Stimulated activated CD4-positive, alpha-beta T cell treated with anti-CD3 and anti-CD28 coated beads, Interleukin-1b, Interleukin-23, amount 100 ng/mL, for 48 hours (primary cell): ENCODE measurements around the gene BCR.

ENCODE experiments used
- DNase-seq: peaks from one replicate; pipeline ENCODE4 v3.0.0-alpha.2; 2020

The BCR gene

GRCh38 chr22:23151827-23152226 is 28.5 kb upstream of the BCR start:
- DNase-seq, result no peak

DNA sequence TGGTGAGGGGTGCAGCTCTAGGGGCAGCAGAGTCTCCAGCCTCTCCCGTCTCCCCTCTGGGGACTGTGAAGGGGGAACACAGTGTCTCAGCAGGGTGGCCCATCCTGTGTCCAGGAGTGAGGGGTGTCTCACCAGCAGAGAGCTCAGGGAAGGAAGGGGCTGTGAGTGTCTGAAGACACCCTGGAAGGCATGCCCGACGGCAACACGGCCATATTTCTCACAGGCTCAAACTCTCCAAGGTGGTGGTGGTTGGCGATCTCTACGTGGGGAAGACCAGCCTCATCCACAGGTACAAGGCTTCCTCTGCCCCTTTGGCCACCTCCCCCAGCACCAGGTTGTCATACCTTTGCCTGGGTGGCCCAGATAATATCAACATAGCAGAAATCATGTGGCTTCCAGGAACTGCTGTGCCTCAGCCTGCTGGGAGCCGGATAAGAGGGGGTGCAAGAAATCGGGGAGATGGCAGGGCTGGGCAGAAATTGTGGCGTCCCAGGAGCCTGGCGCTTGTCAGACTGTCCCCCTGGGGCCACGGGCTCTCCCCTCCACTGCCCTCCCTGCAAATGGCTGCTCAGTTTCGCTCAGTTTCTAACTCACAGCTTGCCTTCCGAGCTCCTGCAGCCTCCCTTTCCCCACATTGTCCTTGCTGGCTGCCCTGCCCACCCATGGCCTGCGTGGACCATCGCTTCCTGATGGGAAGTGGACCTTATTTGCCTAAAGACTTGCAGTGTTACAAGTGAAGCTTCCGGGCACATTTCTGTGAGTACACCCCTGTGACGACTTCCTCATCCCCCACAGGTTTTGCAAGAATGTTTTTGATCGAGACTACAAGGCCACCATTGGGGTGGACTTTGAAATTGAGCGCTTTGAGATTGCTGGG is 27.8 kb upstream of the BCR start:
- DNase-seq, result no peak

- no peak for DNase-seq
Observed at GRCh38 chr22:23153994-23154393, 26.3 kb upstream of the BCR start.

GRCh38 chr22:23154461-23154860 is 25.8 kb upstream of the BCR start:
- DNase-seq, result no peak

DNA sequence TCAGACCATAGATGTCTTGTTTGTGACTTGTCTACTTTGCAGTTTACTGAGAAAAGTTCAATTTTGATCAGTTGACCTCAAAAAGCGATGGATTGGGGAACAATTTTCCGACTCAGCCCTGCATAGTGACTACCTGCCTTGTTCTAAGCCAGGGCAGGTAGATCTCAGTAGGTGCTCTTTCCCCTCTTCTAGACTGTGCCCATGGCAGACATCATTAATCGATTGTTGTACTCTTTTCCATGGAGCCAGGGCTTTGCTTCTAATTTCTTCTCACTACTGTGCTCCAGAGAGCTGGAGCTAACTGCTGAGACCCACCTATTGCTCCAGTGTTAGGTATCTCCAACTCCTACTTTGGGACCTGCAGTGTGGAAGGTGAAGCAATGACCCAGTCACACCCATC is 25.2 kb upstream of the BCR start:
- DNase-seq, result no peak

DNA sequence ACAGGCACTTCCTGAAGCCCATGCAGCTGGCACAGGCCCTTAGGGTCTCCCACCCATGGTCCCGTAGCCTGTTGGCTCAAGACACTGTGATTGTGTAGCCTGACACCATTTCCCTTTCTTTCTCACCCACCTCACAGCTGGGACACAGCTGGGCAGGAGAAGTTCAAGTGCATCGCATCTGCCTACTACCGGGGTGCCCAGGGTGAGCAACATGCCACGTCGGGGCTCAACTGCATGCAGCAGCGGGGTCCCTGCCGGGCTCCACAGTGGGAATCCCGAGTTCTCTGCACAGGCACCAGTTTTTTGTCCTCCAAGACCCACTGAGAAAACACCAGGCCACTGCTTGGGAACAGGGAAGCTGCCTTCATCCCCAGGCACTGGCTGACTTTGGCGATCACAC is 24.5 kb upstream of the BCR start:
- no peak for DNase-seq

GRCh38 chr22:23156286-23156685 is 24.0 kb upstream of the BCR start:
- no peak for DNase-seq

DNA sequence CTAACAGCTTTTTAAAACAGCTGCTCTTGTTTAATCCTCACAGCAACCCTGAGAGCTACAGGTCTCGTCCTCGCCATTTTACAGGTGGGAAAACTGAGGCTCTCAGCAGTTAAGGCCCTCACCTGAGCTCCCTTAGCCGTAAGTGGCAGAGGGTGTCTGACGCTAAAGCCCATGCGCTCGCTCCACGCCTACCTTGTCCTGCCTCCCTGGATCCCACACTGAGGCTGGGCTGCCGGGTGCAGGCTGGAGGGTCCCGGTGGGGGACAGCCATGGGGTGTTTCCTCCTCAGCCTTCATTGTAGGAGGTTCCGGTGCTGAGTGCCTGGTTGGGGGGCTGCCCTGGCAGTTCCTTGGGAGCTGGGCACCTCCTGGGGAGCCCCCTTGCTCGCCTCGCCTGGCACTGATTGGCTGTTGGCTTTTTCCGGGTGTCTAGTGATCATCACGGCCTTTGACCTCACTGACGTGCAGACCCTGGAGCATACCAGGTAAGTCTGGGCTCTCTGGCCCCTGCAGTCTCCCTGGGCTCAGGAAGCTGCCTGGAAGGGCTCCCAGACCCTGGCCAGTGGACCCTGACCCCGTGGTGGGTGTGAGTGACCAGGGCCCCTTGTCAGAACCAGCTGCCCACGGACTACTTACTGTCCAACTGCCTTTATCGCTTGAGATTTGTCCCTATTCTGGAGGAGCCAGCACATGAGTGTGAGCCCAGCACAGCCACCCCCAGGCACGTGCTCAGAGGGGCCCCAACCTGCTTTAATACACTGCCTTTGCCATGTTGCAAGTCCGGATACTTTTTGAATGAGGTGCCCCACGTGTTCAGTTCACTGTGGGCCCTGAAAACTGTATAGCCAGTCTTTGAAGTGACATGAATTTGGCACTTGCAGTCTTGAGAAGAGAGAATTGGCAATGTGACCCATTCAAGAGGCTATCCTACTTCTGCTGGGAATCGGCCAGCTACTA is 22.5 kb upstream of the BCR start:
- no peak for DNase-seq

DNA sequence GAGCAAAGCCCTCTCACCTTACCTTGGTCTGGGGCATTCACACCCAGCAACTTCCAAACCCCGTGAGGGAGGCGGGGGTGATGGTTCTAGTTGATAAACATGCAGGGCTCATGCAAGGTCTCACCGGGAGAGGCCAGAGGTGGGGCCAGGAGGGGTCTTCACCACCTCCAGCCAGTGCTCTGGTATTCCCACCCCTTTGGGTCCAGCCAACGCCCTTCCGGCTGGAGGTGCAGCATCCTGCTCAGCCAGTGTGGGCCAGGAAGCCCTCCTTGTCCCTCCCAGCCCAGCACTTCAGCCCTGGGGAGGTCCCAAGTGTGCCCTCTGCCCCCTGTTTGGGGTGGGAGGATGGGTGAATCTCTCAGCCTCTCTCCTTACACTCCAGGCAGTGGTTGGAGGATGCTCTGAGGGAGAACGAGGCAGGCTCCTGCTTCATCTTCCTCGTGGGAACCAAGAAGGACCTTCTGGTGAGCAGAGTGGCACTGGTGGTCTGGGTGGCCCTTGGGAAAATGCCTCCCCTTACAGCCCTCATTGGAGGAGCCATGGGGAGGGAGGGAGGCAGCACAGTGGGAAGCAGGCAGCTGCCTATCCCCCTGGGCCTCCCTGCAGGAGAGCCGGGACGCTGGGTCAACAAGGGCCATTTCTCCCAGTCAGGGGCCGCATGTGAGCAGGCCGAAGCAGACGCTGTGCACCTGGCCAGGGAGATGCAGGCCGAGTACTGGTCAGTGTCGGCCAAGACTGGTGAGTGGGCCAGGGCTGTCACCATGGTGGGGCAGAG is 21.6 kb upstream of the BCR start:
- DNase-seq, result no peak

GRCh38 chr22:23159291-23159630 is 21.0 kb upstream of the BCR start:
- no peak for DNase-seq

DNA sequence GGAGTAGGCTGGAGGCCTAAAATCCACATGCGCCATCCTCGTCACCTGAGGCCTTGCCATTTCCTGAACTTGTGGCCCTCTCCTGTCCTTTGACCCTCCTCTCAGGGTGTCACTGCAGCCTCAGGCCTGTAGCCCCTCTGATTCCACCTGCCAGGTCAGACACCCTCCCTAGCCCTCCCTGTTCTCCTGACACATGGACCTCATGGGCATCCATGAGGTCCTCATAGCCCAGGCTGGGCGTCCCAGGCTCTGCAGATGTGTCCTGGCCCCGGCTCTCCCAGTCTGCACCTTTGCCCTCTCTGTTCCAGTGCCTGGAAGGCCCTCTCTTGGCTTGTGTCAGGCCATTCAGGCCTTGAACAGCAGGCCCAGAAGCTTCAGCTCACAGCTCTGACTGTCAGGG is 19.3 kb upstream of the BCR start:
- DNase-seq, result no peak

DNA sequence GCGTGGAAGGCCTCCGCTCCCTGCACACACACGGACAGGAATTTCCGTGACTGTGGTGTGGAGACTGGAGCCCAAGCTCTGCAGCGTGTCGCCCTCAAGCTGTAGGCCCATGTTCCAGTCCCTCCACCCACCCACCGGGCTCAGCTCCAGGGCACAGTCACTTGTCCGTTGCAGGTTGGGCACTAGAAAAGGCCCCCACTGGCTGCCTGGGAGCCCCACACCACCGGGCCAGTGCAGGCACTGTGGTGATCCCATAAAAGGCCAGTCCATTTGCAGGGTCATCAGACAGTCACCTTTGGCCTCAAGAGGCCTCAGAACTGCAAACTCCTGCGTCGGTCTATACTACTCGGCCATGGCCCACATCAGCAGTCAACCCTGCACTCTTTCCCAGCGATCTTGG is 18.7 kb upstream of the BCR start:
- DNase-seq, result no peak

GRCh38 chr22:23163665-23164064 is 16.6 kb upstream of the BCR start:
- no peak for DNase-seq

- DNase-seq, result no peak
Observed at GRCh38 chr22:23164091-23164490, 16.2 kb upstream of the BCR start.

DNA sequence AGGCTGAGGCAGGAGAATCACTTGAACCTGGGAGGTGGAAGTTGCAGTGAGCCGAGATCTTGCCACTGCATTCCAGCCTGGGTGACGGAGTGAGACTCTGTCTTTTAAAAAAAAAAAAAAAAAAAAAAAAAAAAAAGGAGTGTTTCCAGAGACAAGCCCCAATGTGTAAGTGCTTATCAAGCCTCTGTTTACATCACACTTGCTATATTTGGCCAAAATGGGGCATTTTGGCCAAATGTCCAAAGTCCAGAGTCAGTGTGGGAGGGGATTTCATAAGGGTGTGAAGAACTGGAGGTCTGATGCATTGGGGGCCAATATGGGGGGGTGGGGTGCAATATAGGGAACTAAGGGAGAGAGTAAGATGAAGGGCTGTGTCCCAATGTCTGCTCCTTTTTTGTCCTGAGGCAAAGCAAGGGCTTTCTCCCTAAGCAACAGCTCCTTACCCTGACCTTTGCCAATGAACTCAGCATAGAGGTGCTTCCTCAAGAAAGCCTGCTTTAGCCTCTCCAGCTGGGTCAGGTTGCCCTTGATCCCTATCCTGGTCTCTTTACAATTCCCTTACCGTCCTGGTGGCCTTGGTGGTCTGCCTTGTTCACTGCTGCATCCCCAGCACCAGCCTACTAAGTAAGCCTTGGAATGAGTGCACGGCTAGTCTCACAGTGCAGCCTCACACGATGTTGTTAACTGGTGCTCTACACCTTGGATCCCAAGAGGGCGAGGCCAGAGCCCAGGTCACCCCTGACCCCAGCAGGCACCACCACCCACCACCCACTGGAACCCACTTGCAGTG is 14.1 kb upstream of the BCR start:
- DNase-seq, result no peak

DNA sequence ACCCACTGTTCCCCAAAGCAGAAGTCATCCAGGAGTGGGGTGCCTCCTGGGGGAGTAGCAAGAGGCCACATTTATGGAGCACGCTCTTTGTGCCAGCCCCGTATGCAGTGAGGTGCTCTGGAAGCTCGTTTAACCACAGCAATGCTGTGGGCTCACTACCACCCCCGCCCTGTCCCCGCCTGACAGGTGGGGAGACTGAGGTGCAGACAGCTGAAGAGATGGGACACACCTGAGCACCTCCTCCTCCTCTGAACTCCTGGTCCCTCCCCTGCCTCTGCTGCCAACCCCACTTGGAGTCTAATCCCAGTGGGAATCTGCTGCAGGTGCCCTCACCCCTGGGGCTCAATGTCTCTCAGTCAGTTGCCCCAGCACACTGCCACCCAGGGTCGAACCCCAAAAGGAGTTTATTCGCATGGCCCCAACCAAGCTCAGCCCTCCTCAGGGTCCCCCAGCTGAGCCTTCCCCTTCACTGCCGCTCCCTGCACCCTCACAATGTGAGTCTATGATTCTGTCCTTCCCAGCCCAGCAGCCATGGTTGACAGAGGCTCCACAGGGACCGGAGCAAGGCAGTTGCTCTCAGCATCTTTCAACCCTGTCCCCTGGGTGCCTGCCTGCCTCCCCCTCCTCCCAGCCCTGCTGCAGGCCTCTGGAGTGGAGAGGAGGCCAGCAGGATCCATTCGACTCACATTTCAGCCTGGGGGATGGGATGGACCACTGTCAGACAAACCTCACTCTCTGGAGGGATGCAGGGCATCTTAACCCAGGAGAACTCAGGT is 13.3 kb upstream of the BCR start:
- no peak for DNase-seq

- no peak for DNase-seq
Observed at GRCh38 chr22:23168391-23169042, 11.8 kb upstream of the BCR start.

GRCh38 chr22:23169043-23169406 is 11.3 kb upstream of the BCR start:
- DNase-seq, result no peak

- no peak for DNase-seq
Observed at GRCh38 chr22:23175817-23176644, 4.3 kb upstream of the BCR start.

GRCh38 chr22:23176645-23177027 is 3.7 kb upstream of the BCR start:
- no peak for DNase-seq
